Skeletal muscle cell (primary cell): Measurements from ENCODE around the gene MICB.

Source experiments
- DNase-seq: peaks from one replicate; pipeline ENCODE4 v3.0.0-alpha.2; 2010; ENCODE audit warnings: low read depth
- H3K4me3 ChIP-seq: 2 replicates; pipeline ENCODE4 v1.5.1; 2011; ENCODE audit warnings: low read depth, mild to moderate bottlenecking, control low read depth, low read length, moderate library complexity

Gene MICB

GRCh38 chr6:31557443-31558317 is 59.7 kb downstream of the MICB start:
- no peak overlapping the region for H3K4me3 ChIP-seq
- no peak for DNase-seq

DNA sequence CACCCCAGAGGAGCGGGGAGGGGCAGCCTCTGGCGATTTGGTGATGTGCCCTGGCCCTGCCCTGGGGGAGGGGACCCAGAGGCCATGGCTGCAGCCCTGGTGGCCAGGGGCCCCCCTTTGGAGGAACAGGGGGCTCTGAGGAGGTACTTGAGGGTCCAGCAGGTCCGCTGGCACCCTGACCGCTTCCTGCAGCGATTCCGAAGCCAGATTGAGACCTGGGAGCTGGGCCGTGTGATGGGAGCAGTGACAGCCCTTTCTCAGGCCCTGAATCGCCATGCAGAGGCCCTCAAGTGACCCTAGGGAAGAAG is 60.3 kb downstream of the MICB start:
- H3K4me3 ChIP-seq = no peak overlapping the region
- DNase-seq = no peak

GRCh38 chr6:31558631-31559500 is 60.9 kb downstream of the MICB start:
- no peak overlapping the region for H3K4me3 ChIP-seq
- no peak for DNase-seq

- H3K4me3 ChIP-seq = no peak overlapping the region
- DNase-seq = no peak
Observed at GRCh38 chr6:31559606-31559957, 61.6 kb downstream of the MICB start.

DNA sequence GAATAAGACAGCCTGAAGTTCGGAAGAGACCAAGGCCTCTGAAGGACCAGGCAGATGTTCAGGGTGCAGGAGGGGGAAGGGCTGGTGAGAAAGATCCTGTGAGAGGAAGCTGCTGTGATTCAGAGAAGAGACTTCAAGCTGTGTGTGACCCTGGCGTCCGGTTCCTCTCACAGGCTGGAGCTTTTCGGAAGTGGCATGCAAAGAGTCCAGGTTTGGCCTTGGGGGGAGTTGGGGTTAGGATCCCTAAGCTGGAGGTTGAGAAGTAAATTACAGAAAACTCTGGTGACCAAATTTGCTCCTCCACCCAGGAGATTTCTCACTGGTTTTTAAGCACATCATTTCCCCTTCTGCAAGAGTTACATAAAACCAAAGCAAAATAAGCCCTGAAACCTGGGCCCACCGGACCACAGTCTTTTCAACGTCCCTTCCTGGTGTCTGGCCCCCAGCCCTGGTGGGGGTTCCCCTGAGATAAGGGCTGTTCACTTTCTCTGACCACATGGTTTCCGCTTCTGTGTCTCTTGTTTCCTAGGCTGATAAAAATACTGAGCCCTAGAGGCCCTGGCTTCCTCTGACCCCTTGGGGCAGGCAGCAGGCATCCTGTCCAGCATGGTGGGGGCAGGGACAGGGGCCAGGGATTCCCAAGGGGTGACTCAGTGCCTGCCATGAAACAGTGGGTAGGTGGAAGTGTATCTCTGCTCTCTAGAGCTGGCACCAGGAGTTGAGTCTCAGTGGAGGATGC is 62.2 kb downstream of the MICB start:
- no peak overlapping the region for H3K4me3 ChIP-seq
- DNase-seq = no peak

DNA sequence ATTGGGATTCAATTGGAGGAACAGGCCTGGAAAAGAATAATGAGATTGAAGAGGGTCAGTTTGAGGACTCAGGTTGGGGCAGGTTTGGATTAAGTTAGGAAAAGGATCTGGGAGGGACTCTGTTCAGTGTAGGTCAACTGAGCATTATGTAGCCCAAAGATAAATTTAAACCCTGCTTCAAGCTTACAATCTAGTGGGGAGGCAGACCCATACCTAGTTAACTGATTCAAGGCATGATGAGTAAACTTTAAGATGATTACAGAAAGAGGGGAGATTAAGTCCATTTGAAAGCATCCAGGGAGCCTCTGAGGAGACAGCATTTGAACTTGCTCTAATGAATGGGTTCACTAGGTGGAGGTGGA is 62.7 kb downstream of the MICB start:
- no peak for DNase-seq
- no peak overlapping the region for H3K4me3 ChIP-seq
